Right ventricle myocardium superior (tissue), 1 donor: ENCODE measurements around the gene PCNP. TPM values are rescaled to one million over a fixed set of nuclear protein-coding genes. Genes with fewer than 3 reads are reported as not detected.
"Not testable (repeated sequence)": the region's sequence is repeated elsewhere in the genome, so short reads cannot be mapped to it uniquely, and the experiment has no call there.

ENCODE experiments used
- ATAC-seq: fragments of 200-7000 bp; cut with Tn5 transposase; one replicate; pipeline ENCODE4 v1.9.1; 2020; ENCODE audit warnings: mild to moderate bottlenecking; ENCODE audit not compliant: poor library complexity
- DNase-seq: peaks from one replicate; pipeline ENCODE4 v3.0.0-alpha.2; 2020
- intact Hi-C: fragments of 100-400 bp; cut with DNase I; formaldehyde crosslinking; loops from one replicate; pipeline ENCODE4 v1.11.2; 2022
- total RNA-seq: library from RNA; stranded (reverse); fragmentation: NEBNext Ultra II Directional; extraction: Animal tissue kit (Norgen Biotek cat#: 25700); gene quantifications from one replicate; pipeline ENCODE4 v1.2.1, GENCODE V29; 2021
- donor health status: DM: no; HTN: yes; CAD: no; lungs with severe emphysema.

Gene PCNP
- total RNA-seq, 1 donor from 2014 or later: 121 TPM

GRCh38 chr3:101553381-101553780, 20.6 kb upstream of the PCNP start:
- intact Hi-C loops, ATAC-seq, DNase-seq: not testable (repeated sequence)

- ATAC-seq: no peak
- intact Hi-C loops: no loop called here
Observed at GRCh38 chr3:101556064-101556463, 17.9 kb upstream of the PCNP start.

GRCh38 chr3:101561630-101562328, 12.2 kb upstream of the PCNP start, which contains the start of gene TRMT10C:
TRMT10C (plus strand) TSS chr3:101561868; CDS start chr3:101564782, 2,914 bp downstream.
- peak; percentile 99 for ATAC-seq
- intact Hi-C loops: no loop called here
- peak; percentile 95 for DNase-seq

More at GRCh38 chr3:101556064-101556463, 17.9 kb upstream of the PCNP start:
- no peak for DNase-seq

- no peak for DNase-seq
- ATAC-seq: no peak
- intact Hi-C loops: no loop called here
Observed at GRCh38 chr3:101567528-101568317, 6.3 kb upstream of the PCNP start.

GRCh38 chr3:101571028-101571895, 2.7 kb upstream of the PCNP start:
- DNase-seq (no peak), ATAC-seq (no peak)
- intact Hi-C loops: loop anchor here (10.0 kb wide), 1 partner anchor 104 kb away; the partner anchor contains the start of gene ZBTB11

GRCh38 chr3:101574388-101575112, 570 bp downstream of the PCNP start:
- DNase-seq (no peak), ATAC-seq (peak; percentile 66)
- intact Hi-C loops: loop anchor here (10.0 kb wide), 1 partner anchor 100 kb away; the partner anchor contains the start of gene ZBTB11

- no peak for ATAC-seq
- intact Hi-C loops: loop anchor here (10.0 kb wide), 1 partner anchor 98 kb away; the partner anchor contains the start of gene ZBTB11
Observed at GRCh38 chr3:101577286-101577685, 3.3 kb downstream of the PCNP start.

GRCh38 chr3:101588616-101589015, 14.6 kb downstream of the PCNP start:
- ATAC-seq (no peak), DNase-seq (no peak)
- intact Hi-C loops: no loop called here

More at GRCh38 chr3:101577286-101577685, 3.3 kb downstream of the PCNP start:
- no peak for DNase-seq

- intact Hi-C loops: no loop called here
- DNase-seq (no peak), ATAC-seq (no peak)
Observed at GRCh38 chr3:101591071-101591470, 17.1 kb downstream of the PCNP start.

GRCh38 chr3:101602731-101603130, 28.8 kb downstream of the PCNP start:
- no peak for ATAC-seq
- DNase-seq: no peak
- intact Hi-C loops: no loop called here

- intact Hi-C loops: no loop called here
- DNase-seq: no peak
- ATAC-seq: no peak
Observed at GRCh38 chr3:101603184-101603583, 29.2 kb downstream of the PCNP start.

GRCh38 chr3:101605398-101605797, 31.4 kb downstream of the PCNP start:
- ATAC-seq, DNase-seq, intact Hi-C loops: not testable (repeated sequence)

- intact Hi-C loops: no loop called here
- DNase-seq (no peak), ATAC-seq (no peak)
Observed at GRCh38 chr3:101611023-101611422, 37.0 kb downstream of the PCNP start.

GRCh38 chr3:101613014-101613413, 39.0 kb downstream of the PCNP start:
- DNase-seq, intact Hi-C loops, ATAC-seq: not testable (repeated sequence)

- ATAC-seq (no peak), DNase-seq (no peak)
- intact Hi-C loops: no loop called here
Observed at GRCh38 chr3:101615525-101615924, 41.5 kb downstream of the PCNP start.

- no peak for ATAC-seq
- intact Hi-C loops: no loop called here
- DNase-seq: no peak
Observed at GRCh38 chr3:101617478-101617877, 43.5 kb downstream of the PCNP start.

GRCh38 chr3:101618726-101619125, 44.7 kb downstream of the PCNP start:
- intact Hi-C loops: no loop called here
- DNase-seq: no peak

GRCh38 chr3:101619734-101620133, 45.8 kb downstream of the PCNP start:
- DNase-seq (no peak), ATAC-seq (no peak)
- intact Hi-C loops: no loop called here

More at GRCh38 chr3:101618726-101619125, 44.7 kb downstream of the PCNP start:
- no peak for ATAC-seq
